DMS53 treated with DMSO at 0.1 percent for 48 hours (cell line): Measurements from ENCODE around the gene SLC10A7.

Experiments
- DNase-seq: peaks from one replicate; lab custom pipeline; 2025; ENCODE audit not compliant: unreplicated experiment; lab: John Stamatoyannopoulos, UW

The SLC10A7 gene, protein sequence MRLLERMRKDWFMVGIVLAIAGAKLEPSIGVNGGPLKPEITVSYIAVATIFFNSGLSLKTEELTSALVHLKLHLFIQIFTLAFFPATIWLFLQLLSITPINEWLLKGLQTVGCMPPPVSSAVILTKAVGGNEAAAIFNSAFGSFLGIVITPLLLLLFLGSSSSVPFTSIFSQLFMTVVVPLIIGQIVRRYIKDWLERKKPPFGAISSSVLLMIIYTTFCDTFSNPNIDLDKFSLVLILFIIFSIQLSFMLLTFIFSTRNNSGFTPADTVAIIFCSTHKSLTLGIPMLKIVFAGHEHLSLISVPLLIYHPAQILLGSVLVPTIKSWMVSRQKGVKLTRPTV

DNA sequence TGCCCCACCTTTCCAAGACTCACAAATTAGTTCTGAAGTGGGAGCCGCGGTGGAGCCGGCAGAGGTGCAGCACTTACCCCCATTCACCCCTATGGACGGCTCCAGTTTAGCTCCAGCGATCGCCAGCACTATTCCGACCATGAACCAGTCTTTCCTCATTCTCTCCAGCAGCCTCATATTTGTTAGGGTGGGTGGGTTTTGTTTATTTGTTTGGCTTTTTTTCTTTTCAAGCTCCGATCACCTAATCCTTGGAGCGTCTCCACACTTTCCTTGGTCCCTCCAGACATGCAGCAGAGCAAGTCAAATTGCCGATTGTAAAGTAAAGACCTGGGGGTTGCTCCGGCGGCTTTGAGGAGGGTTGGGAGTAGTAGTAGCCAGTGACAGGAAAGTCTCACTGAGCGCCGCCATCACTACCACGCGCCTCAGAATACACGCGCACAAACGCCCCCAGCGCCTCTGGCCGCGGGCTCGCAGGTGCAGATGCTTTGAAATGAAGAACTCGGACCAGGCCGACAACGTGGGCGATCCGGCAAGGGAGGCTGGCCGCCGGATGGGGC is at the start of gene SLC10A7:
TSS of gene SLC10A7 (minus strand) at position 400 of the 557 bp plus-strand sequence. CDS start at position 177, 223 bp downstream.
- peak; percentile 46 for DNase-seq

DNA sequence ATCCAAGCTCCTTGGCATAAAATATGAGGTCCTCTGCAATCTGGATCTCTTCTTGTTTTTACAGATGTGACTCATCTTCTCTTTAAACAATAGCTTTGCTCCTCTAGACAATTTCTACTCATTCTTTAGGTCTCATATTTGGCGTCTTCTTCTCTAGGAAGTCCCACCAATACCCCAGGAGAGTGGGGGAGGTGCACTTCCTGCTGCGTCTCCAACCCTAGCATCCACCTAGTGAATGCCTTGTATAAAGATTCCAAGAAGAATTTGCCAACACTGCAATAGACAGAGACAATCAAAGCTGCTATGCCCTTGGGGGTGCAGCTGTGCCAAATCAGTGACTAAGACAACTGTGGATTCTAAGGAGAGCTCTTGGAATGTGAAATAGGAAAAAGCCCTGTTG is 45.7 kb upstream of the SLC10A7 start:
- DNase-seq = no peak

DNA sequence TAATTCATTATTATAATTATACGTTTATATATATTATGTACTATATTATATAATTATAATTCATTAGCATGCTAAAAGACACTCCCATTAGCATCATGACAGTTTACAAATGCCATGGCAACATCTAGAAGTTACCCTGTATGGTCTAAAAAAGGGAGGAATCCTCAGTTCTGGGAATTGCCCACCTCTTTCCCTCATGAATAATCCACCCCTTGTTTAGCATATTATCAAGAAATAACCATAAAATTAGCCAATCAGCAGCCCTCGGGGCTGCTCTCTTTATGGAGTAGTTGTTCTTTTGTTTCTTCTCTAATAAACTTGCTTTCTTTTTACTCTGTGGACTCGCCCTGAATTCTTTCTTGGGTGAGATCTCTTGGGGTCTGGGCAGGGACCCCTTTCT is 42.8 kb upstream of the SLC10A7 start:
- no peak for DNase-seq

DNA sequence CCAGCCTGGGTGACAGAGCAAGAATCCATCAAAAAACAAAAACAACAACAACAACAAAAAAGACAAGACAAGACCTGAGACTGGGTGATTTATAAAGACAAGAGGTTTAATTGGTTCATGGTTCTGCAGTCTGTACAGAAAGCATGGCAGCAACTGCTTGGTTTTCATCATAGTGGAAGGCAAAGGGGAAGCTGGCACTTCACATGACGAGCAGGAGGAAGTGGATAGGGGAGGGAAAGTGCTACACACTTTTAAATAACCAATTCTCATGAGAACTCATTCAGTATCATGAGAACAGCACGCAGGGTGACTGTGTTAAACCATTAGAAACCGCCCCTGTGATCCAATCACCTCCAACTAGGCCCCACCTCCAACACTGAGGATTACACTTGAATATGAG is 28.4 kb upstream of the SLC10A7 start:
- no peak for DNase-seq

DNA sequence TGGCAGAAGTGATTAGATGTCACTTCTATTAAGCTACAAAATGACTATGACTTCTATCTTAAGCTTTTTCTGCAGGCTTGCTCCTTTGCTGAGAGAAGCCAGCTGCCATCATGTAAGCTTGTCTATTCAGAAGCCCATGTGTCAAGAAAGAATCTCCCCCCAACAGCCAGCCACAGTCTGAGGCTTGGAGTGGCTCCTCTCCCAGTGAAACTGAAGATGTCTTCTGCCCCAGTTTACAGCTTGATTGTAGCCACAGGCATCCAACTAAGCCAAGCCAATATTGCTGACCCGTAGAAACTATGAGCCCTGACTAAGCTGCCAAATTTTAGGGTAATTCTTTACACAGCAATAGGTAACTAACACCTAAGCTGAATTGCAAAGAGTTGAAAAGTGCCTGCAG is 26.7 kb upstream of the SLC10A7 start:
- no peak for DNase-seq

DNA sequence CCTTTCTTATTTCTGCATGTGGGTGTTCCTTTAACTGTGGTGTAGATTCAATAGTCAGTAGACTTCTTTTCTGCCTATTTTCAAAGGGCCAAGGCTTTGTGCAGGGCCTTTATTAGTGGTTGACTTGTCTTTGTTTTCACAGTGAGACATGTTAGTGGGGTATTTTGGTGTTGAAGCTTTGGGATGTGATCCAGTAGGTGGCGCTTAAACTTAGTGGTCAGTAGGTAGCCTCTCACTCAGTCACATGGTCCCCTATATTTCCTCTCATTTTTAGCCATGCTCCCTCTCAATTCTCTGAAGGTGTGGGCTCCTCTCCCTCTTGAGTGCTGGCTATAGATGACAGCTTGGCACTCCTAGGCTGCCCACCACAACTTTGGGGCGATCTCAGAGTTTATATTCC is 23.4 kb upstream of the SLC10A7 start:
- peak; percentile 29 for DNase-seq

DNA sequence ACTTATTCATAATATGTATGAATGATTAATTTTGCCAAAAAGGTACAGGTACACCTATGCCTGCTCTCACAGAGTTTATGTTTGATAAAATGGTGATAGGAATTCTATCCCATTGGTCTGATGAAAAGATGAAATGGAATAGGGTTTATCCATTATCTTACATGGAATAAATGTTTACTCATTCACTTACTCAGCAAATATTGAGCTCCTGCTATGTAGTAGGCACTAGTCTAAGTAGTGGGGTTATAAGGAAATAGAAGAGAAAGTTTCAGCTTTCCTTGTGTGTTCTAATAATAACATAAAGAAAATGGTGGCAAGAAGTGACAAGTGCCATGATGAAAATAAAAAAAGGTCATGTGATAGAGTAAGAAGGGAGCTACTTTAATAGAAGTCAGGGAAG is 12.4 kb upstream of the SLC10A7 start:
- DNase-seq = no peak

DNA sequence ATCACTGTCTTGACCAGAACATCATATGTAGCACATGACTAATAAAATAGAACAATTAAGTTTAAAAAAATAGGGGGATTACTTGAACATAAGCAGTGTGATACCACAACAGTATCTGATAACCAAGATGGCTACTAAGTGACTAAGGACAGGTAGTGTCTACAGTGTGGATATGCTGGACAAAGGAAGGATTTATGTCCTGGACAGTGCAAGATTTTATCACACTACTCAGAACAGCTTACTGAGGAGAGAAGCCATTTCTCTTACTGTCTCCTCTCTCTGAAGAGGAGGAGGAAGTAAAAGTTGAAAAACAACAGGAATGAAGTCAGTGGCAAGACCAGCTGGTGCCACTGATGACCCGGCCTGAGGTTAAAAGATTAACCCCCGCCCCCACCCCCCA is 4.0 kb upstream of the SLC10A7 start:
- no peak for DNase-seq

DNA sequence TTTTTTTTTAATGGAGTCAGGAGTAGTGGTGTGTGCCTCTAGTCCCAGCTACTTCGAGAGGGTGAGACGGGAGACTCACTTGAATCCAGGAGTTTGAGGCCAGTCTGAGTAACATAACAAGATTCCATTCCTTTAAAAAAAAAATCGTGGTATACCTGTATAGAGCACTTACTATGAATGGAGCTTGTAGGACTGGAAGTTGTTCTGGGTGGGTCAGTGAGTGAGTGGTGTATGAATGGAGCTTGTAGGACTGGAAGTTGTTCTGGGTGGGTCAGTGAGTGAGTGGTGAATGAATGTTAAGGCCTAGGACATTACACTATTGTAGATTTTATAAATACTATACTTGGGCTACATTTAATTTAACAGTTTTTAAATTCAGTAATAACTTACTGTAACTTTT is 2.9 kb upstream of the SLC10A7 start:
- no peak for DNase-seq

DNA sequence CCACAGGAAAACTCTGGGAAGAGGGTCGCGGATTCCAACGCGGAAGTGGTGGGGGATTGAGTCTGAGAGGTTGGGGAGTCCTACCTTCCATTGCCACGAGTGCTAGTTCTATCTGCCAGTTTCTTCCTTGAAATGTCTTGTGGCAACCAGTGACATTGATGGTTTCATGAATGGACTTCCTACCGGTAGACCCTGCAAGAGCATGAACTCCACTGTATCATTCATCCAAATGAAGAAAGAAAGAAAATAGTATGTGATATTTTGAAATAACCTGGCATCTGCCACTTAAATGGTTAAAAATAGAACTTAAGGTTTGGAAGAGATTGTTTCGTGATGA is 1.1 kb upstream of the SLC10A7 start:
- DNase-seq = no peak

DNA sequence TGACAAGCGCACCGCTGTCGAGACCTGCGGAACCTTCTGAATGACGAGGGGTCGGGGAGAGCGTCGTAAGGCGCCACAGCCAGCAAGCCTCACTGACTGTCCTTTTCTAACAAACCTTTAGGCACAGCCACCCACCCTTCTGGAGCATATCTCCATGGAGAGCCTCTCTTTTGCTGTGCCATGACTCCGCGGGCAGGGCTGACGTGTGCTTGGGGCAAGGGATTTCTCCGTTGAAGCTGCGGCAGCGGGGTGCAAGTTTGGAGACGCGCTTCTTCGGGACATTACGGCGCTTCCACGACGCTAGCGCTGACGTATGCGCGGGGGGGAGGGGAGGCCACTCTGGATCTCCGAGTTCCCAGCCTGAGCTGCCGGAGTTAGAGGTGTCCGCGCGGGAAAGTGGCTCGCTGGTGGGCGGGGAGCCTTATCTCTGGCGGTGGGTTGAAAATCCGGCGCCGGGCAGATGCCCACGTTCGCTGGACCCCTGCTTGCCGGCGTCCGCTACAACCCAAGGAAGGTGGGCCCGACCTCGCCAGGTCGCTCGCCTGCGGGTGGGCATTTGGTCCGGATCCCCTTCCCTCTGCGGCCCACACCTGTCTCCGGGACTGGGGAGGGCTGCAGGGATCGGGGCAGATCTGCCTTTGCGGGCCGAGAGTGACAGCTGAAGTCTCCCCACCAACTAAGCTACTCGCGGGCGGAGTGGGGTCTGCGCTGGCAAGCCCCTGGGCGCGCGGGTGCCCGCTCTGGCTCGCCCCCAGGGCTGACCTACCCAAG is 543 bp upstream of the SLC10A7 start:
- peak; percentile 70 for DNase-seq

DNA sequence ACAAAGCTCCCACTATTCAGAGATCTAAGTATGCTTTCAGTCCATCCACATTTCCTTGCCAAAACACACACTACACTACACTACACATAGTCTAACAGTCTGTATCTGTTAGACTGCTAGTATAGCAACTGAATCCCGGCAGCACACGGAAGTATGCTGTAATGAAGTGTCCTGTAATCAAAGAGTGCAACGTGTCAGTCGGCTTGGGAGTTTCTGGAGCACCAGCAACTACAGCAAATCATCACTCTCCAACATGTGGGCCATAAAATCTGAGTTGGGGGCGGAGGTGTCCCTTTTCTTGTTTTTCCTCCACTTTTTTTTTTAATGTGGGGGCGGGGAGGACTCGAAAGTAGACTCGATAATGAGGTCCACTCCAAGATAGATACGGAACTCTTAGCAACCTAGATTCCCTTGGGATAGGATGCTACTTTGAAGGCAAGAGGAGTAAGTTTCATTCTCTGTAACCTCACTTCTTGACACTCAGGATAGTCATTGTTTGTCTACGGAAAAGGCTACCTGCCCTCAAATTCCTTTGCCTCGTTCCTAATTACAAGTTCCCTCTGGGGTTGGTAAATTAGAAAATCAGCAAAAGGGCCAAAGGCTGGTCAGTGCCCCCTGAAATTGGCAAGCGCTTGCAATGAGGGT is 722 bp downstream of the SLC10A7 start:
- peak; percentile 62 for DNase-seq

DNA sequence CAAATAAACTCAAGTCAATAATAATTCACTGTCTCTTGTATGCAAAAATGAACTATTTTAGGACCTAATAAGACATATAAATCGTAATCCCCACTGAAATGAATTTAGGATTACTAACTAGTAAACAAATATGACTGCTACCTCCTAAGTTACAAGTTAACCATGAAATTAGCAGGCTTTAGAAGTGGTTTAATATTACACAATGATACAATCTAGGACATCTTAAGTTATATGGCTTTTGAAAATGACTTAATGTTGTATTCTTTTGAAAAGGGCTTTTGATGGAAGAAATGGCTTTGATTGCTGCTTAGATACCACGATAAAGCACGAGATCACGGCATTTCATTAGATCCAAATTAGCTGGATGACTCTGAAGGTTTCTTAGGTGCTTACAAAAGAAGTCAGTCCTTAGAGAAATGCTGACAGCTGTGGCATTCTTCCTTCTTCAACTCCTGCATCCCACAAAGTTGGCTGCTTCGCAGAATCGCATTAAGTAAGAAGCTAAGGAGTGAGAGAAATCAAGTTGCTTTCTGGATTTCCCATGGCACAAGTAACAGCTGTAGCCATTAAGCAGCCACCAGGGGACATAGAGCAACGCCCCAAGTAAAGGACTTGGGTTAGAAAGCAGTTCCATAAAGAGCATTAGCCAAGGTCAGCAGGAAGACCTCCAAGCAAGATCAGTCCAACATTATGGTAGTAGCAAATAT is 6.9 kb downstream of the SLC10A7 start:
- no peak for DNase-seq

DNA sequence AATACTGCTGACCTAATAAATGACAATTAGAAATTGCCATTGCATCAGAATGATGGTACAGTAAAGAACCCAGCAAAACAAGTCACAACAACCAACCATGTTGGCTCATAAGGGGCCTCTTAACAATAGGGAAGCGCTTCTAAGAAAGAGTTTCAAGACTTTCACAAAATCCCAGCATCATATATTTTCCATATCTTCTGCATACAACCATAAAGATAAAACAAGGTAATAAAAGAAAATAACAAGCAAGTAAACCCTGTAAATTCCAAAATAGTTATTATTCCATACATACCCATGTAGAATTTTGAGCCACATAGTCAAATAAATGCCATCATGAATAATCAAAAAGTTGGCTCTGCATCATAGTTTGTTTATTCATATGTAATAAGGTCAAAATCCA is 8.2 kb downstream of the SLC10A7 start:
- DNase-seq = no peak

DNA sequence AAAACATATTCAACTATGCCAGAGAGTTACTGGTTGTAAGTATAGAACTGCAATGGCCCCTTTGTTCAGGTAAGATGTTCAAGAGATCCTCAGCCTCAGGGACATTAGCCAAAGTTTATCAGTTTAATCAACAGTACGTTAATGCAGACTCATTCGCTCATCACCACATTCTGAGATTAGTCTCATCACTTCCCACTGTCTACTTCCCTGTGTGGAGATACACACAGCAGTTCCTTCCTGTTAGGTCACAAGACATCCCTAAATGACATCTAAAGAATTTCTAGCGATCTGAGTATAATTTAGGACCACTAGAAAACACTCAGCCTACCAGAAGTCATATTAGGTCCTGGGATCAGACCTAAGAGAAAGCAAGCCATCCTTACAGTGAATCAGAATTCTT is 10.4 kb downstream of the SLC10A7 start:
- no peak for DNase-seq

DNA sequence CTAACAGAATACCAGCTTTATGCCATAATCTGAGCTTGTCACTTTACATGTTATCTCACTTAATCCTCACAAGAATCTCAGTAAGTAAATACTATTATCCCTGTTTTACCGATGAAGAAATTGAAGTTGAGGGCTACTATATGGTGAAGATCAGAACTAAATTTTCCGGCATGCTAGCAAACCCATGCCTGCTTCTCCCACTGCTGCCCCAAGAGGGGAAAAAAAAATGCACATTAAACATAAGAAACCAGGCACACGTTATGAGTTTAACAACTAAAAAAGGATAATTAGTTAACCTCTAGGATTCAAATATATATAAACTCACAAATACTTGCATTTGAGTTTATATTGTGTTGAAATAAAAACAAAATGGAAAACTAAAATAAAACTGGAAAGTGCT is 10.8 kb downstream of the SLC10A7 start:
- DNase-seq = no peak

DNA sequence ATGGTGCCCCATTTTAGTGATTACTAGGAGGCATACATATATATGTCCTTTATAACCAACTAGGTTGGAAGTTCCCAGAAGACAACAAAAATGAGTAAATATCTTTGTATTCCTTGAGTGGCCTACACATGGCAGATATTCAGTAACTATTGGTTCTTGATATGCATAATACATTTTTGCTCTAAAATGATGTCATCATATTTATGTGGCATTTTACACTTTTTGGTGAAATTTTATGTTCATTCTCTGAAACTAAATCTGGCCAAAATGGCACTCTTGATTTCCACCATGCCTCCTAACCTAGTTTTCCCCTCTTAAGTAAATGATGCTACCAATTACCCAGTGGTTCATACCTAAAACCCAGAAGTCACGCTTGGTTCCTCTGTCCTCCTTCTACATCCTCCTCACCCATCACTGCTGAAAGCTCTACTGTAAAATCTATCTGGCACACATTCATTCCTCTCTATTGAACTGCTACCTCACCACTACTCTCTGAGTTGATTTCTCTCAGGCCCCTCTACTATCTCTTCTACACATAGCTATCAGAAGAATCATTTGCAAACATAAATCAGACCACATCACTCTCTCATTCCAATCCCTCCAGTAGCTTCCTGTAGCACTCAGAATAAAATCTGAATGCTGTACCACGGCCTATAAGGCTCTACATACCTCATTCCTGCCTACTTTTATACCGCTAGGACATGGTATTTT is 13.4 kb downstream of the SLC10A7 start:
- DNase-seq = no peak

DNA sequence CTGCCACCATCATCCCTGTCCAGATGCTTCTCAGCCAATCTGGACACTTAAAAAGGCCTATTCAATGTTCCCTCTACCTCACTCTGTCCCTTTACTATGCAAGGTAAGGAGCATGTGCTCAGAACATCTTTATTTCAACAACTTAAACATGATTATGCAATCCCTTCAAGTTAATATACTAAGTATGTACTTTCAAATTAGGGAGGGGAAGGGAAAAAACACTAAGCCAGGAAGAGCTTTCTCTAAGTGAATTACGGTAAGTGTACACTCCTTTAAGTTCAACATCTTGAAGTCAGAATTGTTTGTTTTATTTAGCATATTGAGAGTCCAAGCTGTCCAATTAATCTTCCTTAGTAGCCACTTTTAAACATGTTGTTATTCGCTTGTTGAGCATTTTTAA is 14.1 kb downstream of the SLC10A7 start:
- no peak for DNase-seq

DNA sequence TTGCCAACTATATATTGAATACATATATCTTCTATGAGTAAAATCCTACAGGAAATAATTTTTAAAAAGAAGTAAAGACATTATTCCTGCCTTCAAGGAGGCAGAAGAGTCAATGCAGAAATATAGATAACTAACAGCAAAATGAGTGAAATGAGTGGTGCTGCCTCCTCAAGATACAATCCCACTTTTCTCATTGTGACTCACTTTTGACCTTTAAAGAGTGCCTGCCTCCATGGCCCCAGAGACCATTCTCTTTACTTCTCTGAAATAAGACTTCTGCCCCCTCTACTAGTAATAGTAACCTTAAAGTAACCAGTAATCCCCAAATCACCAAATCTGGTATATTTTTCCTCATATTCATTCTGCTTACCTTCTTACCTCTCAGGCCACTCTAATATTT is 15.5 kb downstream of the SLC10A7 start:
- DNase-seq = no peak

DNA sequence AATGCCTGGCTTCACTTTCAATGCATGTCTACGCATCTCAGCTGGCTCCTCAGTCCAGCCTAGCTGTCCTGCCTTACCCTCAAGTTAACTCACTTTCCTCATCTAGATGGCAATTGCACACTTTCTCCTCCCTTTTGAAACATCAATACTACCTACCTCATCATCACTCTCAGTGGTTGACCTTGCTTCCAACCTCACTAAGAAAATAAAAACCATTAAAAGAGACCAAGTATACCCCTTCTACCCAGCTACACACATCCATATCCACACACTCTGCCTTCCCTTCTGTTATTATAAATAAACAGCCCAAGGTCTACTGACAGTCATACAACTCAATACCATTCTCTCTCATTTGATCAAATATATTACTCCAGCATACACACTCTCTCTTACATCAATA is 21.5 kb downstream of the SLC10A7 start:
- no peak for DNase-seq

DNA sequence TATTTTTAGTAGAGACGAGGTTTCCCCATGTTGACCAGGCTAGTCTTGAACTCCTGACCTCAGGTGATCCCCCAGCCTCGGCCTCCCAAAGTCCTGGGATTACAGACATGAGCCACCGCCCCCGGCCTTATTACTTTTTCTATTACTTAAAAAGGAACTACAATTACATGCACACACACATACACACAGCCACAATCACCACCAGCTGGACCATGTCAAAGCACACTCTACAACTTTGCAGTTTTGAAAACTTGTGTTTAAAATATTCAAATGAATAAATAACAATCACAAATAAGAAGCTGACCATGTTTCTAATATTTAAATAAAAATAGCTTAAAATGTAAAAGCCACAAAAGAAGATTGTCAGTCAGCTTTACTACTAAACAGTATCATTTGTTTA is 23.4 kb downstream of the SLC10A7 start:
- DNase-seq = no peak
